ENCODE data around the gene RAB6B. TPM values are rescaled to one million over a fixed set of nuclear protein-coding genes. Genes with fewer than 3 reads are reported as not detected.

Gene RAB6B
- total RNA-seq, 1 experiment from 2014 or later, result 0.52 TPM

DNA sequence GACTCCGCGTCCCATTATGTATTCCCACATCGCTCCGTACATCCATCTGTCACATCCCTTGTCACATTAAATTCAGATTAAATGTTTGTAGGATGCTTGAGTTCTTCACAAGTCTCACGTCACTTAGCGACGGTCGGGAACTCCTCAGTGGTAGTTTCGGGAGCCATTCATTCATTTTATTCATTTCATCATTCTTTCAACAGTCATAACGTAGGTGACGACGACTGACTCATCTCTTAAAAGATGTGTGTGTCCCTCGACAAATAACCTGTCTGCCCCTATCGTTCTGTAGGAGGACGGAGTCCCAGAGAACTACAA lies 90.3 kb downstream of the RAB6B start:
- TF ChIP-seq, protein P1, sequence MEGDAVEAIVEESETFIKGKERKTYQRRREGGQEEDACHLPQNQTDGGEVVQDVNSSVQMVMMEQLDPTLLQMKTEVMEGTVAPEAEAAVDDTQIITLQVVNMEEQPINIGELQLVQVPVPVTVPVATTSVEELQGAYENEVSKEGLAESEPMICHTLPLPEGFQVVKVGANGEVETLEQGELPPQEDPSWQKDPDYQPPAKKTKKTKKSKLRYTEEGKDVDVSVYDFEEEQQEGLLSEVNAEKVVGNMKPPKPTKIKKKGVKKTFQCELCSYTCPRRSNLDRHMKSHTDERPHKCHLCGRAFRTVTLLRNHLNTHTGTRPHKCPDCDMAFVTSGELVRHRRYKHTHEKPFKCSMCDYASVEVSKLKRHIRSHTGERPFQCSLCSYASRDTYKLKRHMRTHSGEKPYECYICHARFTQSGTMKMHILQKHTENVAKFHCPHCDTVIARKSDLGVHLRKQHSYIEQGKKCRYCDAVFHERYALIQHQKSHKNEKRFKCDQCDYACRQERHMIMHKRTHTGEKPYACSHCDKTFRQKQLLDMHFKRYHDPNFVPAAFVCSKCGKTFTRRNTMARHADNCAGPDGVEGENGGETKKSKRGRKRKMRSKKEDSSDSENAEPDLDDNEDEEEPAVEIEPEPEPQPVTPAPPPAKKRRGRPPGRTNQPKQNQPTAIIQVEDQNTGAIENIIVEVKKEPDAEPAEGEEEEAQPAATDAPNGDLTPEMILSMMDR (conservative IDR thresholded peaks at IDR 0.05), result no peak
- ChIA-PET POLR2A (ENCODE audit: unreplicated experiment) (no interaction called here), CTCF (no interaction called here)
- Histone ChIP-seq H3K79me2 (ENCODE audit: low read depth) (peaks cover 19% of the 10 kb centered on the region), H3F3A (ENCODE audit: insufficient read depth, low read depth) (peaks cover 10% of the 10 kb centered on the region), H2AFZ (peak overlapping the region; percentile 88), H4K20me1 (ENCODE audit: insufficient read depth) (no peaks in the 10 kb centered on the region), H3K27ac (peak overlapping the region; percentile 43; the same call in 1 of the 2 replicates), H3K4me3 (peak overlapping the region; percentile 79), H3K9me2 (ENCODE audit: insufficient read depth) (no peaks in the 10 kb centered on the region), H3K27me3 (ENCODE audit: insufficient read depth, low read depth) (no peaks in the 10 kb centered on the region), H3K4me2 (peak overlapping the region; percentile 97), H3K36me3 (ENCODE audit: low read depth) (peaks cover 17% of the 10 kb centered on the region), H3K9me3 (ENCODE audit: insufficient read depth, low read depth) (no peaks in the 10 kb centered on the region), H3K4me1 (replicated peaks; ENCODE audit: insufficient read depth) (peaks cover 18% of the 10 kb centered on the region)
- intact Hi-C loops (cut with micrococcal nuclease; ENCODE audit: unreplicated experiment), result loop anchor here (2.0 to 10.0 kb wide), 6 partner anchors 143 to 1081 kb away; partner anchors contain the start of genes CDV3 and NPHP3
- DNase-seq, result no peak
- BruUV-seq (replicated peaks), result no TSS peak

DNA sequence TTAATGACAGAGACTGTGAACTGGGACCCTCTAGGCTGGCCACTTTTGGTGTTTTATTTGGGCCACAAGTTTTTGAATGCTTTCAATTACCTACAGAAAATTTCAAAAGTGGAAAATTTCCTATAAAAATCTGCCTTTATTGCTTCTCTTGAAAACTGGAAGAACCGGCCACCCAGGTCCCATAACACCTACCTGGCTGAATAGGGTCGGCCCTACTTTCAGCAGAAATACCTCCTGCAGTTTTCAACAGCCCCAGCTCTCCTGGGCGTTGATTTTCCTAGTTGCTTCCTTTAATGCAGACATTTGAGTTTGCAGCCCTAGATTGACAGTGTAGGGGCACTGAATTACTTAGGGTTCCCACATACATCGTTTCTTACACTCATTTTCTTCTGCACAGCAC lies 90.8 kb downstream of the RAB6B start:
- no peaks in the 10 kb centered on the region for H3K9me2 ChIP-seq (ENCODE audit: insufficient read depth)
- H3K27ac ChIP-seq, result peak overlapping the region; percentile 43; the same call in 1 of the 2 replicates
- H3K4me2 ChIP-seq, result peak overlapping the region; percentile 97
- peak; percentile 9 to 49 for DNase-seq
- ChIA-PET CTCF (no interaction called here), POLR2A (ENCODE audit: unreplicated experiment) (no interaction called here)
- no TSS peak for BruUV-seq (replicated peaks)
- H3K4me3 ChIP-seq, result peak overlapping the region; percentile 79; the same call in 1 of the 2 replicates
- no peaks in the 10 kb centered on the region for H3K9me3 ChIP-seq (ENCODE audit: insufficient read depth, low read depth)
- intact Hi-C loops (cut with micrococcal nuclease; ENCODE audit: unreplicated experiment), result loop anchor here (2.0 to 10.0 kb wide), 6 partner anchors 142 to 1080 kb away; partner anchors contain the start of genes CDV3 and NPHP3
- peaks cover 19% of the 10 kb centered on the region for H3K79me2 ChIP-seq (ENCODE audit: low read depth)
- H2AFZ ChIP-seq, result peak overlapping the region; percentile 88
- H3K4me1 ChIP-seq (replicated peaks; ENCODE audit: insufficient read depth), result peaks cover 21% of the 10 kb centered on the region
- H3F3A ChIP-seq (ENCODE audit: insufficient read depth, low read depth), result peaks cover 7% of the 10 kb centered on the region
- TF ChIP-seq EZH2 (IDR thresholded peaks at IDR 0.05; ENCODE audit: low read depth), result no peak
- no peaks in the 10 kb centered on the region for H4K20me1 ChIP-seq (ENCODE audit: insufficient read depth)
- no peaks in the 10 kb centered on the region for H3K27me3 ChIP-seq (ENCODE audit: insufficient read depth, low read depth)
- H3K36me3 ChIP-seq (ENCODE audit: low read depth), result peaks cover 17% of the 10 kb centered on the region

DNA sequence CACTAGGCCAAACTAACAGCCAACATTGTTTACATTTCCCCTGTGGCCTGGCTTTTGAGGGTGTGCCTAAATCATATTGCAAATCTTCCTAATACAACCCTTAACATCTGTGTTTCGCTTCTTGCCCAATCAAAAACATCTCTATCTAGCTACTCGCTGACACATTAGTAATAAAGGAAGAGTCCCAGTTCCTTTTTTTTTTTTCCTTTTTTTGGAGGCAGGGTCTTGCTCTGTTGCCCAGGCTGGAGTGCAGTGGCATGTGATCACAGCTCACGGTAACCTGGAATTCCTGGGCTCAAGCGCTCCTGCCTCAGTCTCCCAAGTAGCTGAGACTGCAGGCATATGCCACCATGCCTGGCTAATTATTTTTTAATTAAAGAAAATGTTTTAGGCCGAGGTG lies 92.2 kb downstream of the RAB6B start:
- POLR2A ChIA-PET (ENCODE audit: unreplicated experiment), result no interaction called here
- no TSS peak for BruUV-seq (replicated peaks)
- no peaks in the 10 kb centered on the region for H3K9me2 ChIP-seq (ENCODE audit: insufficient read depth)
- intact Hi-C loops (cut with micrococcal nuclease; ENCODE audit: unreplicated experiment), result loop anchor here (10.0 kb wide), 4 partner anchors 229 to 1079 kb away; partner anchors contain the start of genes CDV3 and NPHP3
- H3K36me3 ChIP-seq (ENCODE audit: low read depth), result peaks cover 10% of the 10 kb centered on the region; the same call in 1 of the 2 replicates
- no peak overlapping the region for H3K27ac ChIP-seq
- H2AFZ ChIP-seq, result no peak overlapping the region
- no peak overlapping the region for H3K4me3 ChIP-seq
- no peak for DNase-seq
- H3K9me3 ChIP-seq (ENCODE audit: insufficient read depth, low read depth), result no peaks in the 10 kb centered on the region
- no peaks in the 10 kb centered on the region for H3K27me3 ChIP-seq (ENCODE audit: insufficient read depth, low read depth)
- H3F3A ChIP-seq (ENCODE audit: insufficient read depth, low read depth), result peaks cover 7% of the 10 kb centered on the region
- H4K20me1 ChIP-seq (ENCODE audit: insufficient read depth), result no peaks in the 10 kb centered on the region
- H3K4me1 ChIP-seq (replicated peaks; ENCODE audit: insufficient read depth), result peaks cover 27% of the 10 kb centered on the region
- TF ChIP-seq EZH2 (IDR thresholded peaks at IDR 0.05; ENCODE audit: low read depth), result no peak
- TF ChIP-seq, protein P1 (conservative IDR thresholded peaks at IDR 0.05), result no peak
- peaks cover 16% of the 10 kb centered on the region for H3K79me2 ChIP-seq (ENCODE audit: low read depth)
- CTCF ChIA-PET, result no interaction called here
- H3K4me2 ChIP-seq, result no peak overlapping the region

All from PC-9 (cell line).